Stimulated activated CD8-positive, alpha-beta memory T cell treated with anti-CD3 and anti-CD28 coated beads, Interleukin-12 subunit alpha, Interleukin-12 subunit beta, amount 100 ng/mL, for 24 hours (primary cell): ENCODE measurements around the gene RPS24.
"Not testable (repeated sequence)": the region's sequence is repeated elsewhere in the genome, so short reads cannot be mapped to it uniquely, and the experiment has no call there.

Source experiments
- DNase-seq: peaks from one replicate; pipeline ENCODE4 v3.0.0-alpha.2; 2020; ENCODE audit errors: extremely low read depth

The RPS24 gene

DNA sequence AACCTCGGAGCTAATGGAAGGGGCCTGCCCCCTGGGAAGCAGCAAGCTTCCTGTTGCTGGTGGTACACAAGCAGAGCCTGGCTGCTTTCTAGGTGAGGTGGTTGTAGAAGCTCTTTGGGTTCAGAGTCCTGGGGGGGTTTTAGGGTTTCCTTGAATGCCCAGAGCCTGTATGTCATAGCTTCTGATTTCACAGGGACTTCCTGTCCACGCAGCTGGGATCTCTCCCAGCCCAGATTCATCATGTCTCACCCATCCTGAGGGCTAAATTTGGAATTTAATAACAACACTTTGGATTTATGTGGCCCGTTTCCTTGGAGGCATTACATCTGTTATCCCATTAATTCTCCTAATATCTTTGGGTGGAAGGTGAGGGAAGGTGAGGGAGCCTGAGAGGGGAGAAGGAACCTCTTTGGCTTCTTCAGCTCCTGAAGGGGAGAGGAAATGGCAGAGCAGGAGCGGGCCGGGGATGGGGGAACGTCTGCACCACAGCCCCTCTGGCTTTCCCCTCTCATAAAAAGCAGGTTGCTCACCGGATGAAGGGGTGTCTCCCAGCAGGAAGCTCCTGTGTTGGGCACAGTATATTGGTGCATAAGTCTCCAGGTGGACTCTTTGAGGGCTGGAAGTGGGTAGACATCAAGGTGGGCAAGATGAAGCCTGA lies 19.7 kb downstream of the RPS24 start:
- DNase-seq = no peak

DNA sequence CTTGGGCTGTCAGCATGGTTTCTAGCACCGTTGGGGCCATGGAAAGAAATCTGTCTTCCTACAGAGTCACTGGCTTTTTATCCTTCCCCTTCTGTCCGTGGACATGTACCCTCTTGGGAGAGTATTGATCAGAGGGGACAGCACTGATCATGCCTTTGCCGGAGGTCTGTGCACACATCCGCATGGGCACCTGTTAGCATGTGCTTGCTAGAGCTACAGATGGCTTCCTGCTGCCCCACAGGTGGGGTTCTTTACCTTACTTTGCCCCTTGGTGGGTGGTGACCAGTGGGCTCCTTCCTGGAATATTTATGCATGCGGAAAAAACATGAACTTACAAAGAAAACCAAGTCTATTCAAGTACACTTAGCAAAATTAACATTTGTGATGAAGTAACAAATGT lies 24.9 kb downstream of the RPS24 start:
- no peak for DNase-seq

DNA sequence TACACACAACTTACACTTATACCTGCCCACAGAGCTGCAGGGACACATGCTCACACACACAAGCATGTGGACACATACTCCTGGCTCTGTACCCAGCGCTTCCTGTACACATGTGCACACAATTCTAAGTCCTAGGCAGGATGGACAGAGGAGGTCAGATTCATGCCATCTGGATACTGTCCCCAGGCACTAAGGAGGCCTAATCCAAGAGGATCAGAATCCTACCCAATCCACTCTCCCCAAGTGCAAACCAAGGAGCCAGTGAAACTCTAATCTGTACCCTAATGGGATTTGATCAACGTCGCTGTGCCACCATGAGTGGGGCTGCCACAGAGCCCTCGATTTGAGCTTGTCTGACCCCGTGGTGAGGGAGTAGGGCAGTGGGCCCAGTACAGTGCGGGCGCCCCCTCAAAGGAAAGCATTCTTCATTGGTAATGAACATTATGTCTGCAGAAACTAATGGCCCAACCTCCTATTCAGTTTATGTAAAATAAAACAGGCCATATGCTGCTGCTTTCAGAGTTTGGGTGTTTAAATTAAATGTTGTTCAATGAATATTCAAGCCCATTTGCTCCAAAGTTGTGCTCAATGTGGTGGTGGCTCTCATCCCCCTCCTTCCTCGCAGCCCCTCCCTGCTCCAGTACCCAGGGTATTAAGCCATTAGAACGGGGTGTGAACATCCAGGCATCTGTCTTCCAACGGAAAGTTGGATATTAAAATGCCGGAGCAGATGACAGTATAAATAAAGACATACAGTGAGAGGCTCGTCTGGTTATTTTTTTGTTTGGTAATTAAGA lies 26.4 kb downstream of the RPS24 start:
- DNase-seq = no peak

DNA sequence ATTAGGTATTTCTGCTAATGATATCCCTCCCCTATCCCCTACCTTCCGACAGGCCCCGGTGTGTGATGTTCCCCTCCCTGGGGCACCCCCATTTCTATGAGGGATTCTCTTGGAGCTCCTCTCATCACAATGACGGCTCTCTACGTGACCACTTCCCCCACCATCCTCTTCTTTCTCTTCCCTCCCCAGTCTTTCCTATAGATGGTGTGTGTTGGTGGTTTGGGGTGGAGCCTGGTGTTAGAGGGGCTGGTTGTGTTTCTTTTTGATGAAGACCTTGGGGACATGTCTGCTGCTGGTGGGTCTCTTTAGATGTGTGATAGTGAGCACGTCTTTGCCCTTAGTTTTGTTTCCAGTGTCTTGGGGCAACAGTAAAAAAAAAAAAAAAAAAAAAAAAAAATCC lies 28.6 kb downstream of the RPS24 start:
- no peak for DNase-seq

DNA sequence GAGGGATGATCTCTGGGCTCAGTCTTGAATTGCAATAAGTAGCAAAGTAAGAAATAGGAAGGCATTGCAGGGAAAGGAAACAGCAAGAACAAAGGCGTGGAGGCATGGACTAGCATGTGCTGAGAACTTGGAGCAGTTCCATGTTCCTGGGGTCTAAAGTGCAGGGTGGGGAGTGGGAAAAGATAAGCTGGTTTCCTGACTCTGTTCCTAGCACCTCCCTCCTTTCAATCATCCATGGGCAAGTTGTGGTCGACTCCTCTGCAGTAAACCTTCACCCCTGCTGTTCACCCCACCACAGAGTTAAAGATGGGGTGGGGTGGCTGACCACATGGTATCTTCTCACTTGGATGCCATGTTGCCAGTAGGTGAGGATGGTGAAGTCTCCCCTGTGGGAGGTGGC lies 29.6 kb downstream of the RPS24 start:
- DNase-seq = no peak

DNA sequence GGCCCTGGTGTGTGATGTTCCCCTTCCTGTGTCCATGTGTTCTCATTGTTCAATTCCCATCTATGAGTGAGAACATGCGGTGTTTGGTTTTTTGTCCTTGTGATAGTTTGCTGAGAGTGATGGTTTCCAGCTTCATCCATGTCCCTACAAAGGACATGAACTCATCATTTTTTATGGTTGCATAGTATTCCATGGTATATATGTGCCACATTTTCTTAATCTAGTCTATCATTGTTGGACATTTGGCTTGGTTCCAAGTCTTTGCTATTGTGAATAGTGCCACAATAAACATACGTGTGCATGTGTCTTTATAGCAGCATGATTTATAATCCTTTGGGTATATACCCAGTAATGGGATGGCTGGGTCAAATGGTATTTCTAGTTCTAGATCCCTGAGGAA lies 31.3 kb downstream of the RPS24 start:
- not testable (repeated sequence) for DNase-seq

DNA sequence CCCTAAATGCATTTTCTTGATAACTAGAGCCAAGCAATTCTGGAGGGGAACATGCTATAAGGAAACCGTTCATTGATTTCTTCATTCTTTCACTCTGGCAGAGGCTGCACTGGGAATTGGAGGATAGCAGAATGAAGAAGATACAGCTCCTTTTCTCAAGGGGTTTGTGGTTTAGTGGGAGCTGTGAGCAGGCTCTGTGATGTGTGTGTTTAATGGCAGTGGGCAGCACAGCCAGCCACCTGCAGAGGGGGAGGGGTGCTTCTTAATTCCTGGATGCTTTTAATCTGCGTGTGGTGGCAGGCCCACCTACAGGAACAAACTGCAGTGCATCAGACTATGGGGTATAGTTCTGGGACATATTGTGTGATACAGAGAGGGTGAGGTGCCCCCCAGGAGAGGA lies 31.9 kb downstream of the RPS24 start:
- DNase-seq = no peak

DNA sequence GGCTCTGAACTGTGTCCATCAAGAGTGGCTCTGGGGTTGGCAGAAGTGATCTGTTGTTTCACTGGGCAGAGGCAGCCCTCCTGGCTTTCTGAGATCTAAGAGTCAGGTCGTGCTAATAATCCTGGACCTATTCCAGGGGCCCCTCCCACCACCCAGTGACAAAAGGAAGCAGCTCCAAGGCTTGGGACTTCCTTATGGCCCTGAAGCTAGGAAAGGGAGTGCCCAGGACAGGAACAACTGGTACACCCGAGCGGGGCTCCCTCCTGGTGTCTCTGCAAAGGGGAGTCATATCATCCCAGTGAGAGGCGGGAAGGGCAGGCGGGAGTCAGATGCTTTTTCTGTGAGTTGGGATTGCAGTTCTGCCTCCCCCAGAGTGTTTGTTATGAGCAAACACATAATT lies 32.3 kb downstream of the RPS24 start:
- DNase-seq = no peak

DNA sequence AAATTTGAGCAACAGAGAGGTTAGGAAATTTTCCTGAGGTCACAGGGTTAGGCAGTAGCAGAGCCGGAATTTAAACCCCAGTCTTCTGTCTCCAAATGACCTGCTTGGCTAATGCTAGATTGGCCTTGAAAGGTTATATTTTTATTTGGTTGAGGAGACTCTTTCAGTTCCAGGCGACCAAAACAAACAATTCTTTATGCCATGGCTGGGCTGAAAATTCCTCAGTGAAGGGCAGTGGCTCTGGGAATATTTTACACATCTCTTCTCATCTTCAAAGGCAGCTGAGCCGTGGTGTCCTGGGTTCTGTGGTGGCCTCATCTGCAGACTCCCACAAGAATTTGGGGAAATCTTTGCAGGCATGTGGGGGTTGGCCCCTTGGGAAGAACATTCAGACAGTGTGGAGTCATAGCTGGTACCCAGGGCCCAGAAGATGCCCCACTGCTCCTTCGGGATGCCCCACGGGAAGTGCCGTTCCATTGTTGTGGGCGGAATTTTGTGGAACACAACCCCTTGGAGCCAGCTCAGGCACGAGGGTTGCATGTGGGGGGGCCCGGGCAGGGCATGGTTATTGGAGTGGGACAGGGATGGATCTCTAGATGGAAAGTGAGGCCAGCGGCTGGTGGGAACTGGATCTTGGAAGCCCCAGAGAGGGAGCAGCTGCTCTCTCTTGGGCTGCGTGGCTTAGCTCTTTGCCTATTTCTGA lies 33.2 kb downstream of the RPS24 start:
- no peak for DNase-seq

DNA sequence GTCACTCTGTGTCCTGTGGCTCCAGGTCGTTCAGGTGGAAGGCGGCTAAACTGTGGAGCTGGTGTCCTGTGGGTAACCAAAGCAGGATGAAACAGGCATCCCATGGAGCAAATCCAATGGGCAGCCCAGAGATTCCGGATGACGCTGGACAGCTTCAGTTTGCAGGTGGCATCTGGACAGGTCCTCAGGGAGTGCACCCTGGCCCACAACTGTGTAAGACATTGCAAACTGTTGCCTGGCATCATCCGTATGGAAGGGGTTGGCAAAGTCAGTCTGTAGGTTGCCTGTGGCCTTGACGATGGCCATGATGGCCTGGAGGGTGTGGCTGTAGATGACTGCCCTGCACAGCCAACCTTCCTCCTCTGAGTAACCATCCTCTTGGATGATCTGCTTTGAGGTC lies 35.5 kb downstream of the RPS24 start:
- DNase-seq = no peak

DNA sequence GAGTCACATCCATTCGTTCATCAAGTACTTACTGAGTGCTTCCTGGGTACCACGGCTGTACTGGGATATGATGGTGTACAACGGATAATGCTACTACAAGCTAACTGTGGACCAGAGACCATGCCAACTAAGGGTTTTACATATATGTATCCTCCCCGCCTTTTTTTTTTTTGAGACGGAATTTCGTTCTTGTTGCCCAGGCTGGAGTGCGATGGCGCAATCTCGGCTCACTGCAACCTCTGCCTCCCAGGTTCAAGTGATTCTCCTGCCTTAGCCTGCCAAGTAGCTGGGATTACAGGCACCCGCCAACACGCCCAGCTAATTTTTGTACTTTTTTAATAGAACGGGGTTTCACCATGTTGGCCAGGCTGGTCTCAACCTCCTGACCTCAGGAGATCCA lies 36.4 kb downstream of the RPS24 start:
- DNase-seq = not testable (repeated sequence)

DNA sequence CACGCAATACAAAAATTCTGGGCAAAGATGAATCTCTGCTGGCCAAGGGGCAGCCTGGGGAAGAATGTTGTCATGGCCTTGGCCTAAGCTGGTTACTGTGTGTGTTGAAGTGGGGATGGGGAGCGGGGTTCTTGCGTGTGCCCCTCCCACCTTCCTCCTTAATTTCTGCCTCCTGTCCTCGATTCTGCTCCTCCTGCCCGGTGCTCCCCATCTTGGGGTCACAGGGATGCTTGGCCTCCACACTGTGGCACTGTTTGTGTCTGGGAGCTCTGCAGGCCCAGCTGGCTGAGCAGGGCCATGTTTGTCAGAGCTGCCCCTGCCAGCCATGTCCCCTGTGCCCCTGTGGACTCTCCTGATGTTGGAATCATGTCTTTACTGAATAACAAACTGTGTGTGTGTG lies 37.1 kb downstream of the RPS24 start:
- no peak for DNase-seq

DNA sequence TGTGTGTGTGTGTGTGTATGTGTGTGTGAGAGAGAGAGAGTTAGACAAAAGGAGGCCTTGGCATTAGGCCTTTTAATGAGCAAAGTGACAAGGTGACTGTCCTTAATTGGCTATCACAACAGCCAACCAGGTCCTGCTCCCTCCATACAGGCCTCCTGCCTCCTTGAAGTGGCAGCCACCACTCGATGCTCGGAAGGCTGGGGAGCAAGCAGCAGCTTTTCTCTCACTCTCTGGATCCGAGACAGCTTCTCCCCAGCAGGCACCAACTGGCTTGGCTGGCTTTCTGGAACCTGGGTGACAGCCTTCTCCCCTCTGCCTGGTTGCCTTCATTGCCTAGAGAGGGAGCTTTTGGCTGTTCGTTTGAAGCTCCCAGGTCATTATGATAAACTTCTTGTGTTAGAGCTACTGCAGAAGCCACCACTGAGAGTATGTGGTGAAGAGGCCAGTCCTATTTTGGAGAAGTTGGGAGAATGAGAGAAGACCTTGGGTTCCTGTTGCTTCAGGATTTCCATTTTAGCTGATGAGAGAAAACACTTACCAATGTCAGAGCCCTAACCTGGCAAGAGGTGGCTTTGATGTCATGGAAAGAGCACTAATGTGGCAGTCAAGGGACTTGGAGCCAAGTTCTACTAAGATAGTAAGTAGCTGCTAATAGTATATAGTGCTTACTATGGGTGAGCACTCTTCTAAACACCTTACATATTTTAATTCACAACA lies 37.6 kb downstream of the RPS24 start:
- no peak for DNase-seq

DNA sequence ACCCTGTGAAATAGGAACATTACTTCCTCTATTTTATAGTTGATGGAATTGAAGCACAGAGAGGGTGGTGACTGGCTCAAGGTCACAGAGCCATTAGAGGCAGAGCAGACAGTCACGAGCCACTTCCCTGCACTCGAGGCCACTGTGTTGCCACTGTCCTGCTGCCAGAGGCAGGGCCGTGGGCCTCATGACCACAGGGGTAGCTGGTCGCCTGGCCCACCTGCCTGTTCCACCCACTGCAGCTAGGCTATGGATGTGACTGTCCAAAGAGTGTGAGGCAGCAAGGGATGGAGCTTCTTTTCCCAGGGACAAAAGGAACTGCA lies 38.2 kb downstream of the RPS24 start:
- DNase-seq = no peak

DNA sequence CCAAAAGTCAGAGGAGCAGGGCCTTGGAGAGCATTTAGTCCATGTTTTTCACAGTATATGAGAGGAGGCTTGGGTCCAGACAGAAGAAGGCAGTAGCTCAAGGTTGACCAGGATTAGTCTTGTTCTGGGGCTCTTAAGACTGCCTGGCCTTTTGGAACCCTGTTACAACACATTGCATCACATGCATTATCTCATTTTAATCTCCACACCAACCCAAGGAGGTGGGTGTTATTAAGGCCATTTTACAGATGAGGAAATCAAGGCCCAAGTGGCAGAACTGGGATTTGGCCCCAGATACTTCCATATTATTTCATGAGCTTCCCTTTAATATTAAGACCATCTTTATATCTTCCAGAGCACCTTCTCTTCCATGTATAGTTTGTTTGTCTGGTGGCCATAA lies 38.8 kb downstream of the RPS24 start:
- no peak for DNase-seq

DNA sequence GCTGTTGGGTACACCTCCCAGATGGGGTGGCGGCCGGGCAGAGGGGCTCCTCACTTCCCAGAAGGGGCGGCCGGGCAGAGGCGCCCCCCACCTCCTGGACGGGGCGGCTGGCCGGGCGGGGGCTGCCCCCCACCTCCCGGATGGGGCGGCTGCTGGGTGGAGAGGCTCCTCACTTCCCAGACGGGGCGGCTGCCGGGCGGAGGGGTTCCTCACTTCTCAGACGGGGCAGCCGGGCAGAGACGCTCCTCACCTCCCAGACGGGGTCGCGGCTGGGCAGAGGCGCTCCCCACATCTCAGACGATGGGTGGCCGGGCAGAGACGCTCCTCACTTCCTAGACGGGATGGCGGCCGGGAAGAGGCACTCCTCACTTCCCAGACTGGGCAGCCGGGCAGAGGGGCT lies 42.1 kb downstream of the RPS24 start:
- DNase-seq = not testable (repeated sequence)

DNA sequence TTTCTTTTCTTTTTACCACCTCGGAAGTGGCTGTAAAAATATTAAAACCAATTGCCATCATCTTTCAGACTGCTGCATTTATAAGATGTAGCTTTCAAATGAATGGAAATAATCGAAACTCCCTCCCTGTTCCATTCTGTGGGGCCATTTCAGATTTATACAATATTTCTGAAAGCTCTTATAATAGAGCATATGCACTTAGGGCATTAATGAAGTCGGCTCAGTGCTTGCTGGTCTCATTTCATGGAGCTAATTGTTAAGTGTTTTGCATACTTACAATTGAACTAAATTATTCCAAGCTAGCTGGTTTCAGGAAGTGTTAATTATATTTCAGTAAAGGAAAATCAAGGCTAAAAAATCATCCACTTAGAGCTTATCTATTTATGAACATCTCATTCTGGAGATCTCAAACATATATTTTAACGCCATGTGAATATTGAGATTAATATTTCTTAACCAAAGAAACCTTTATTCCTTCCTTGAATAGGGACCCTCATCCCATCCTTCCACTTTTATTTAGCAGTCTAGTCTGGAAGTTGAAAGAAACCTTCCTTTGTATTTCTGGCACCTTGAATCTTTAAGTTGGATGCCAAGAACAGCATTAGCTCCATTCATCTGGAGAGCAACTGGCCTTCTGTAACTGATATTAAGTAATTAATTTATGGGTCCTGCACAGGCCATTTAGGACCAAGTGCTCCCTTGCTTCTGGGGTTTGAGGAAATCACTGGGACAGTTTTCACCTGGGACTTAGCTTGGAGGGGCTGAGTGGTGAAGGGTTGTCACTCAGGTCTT lies 45.1 kb downstream of the RPS24 start:
- DNase-seq = no peak

DNA sequence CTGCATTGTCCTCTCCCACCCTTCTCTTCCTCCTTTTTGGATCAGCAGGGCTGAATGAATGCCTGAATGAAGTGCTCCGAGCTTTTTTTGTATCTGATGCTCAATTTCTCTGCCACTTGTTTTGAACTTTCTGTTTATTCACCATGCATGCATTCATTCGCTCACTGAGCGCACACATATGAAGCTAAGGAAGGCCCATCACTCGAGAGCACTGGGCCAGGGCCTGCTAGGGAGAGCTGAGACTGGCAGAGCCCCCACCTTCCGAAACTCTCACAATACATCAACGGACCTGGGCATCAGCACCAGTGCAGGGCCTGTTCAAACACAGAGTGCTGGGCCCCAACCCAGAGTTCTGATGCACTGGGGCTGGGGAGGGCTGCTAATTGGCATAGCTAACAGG lies 45.7 kb downstream of the RPS24 start:
- DNase-seq = no peak

DNA sequence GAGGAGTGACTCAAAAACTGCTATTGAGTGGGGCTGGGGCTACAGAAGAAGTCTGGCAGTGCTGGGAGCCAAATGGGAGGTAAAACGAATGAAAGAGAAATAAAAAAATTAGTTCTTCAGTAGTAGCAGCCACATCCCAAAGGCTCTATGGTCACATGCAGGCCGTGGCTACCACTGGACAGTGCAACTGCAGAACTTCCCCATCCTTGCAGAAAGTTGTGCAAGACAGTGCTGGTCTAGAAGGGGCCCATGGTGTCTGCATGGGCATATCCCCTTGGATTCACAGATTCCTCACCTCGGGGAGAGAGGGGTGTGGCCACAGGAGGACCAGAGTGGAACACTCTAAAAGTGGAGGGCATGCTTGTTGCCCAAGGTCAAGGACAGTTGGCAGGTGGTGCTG lies 47.6 kb downstream of the RPS24 start:
- DNase-seq = no peak

DNA sequence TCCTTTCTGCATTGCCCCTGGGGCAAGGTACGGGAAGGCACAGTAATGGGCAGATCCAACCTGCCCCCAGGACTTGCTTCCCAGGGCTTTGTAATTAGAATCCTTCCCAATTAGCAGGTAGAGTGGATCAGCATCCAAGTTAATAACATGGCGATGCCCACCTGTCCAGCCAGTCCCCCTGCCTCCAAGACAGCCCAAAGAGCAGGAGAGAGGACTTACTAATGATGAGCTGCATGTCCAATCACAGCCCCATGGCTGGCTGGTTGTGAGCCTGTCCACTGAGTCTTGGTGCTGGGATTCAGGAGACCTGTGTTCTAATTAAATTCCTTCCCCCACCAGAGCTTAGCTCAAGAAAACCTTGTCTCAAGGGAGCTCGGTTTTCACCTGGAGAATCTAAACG lies 49.0 kb downstream of the RPS24 start:
- DNase-seq = no peak
